ENCODE results near the gene SLC7A5. TPM values are rescaled to one million over a fixed set of nuclear protein-coding genes. Genes with fewer than 3 reads are reported as not detected.
"Not testable (repeated sequence)": the region's sequence is repeated elsewhere in the genome, so short reads cannot be mapped to it uniquely, and the experiment has no call there.

The SLC7A5 gene
- polyA plus RNA-seq, 3 donors from 2014 or later, result 2.6 to 7.3 (median 4.2) TPM

- Mint-ChIP-seq H3K4me1 (no peaks in the 10 kb centered on the region), H3K4me3 (no peak overlapping the region), H3K9me3 (no peaks in the 10 kb centered on the region), H3K36me3 (peaks cover 0 to 5% (median 0%) of the 10 kb centered on the region in 3 donors), H3K27ac (peak overlapping the region in 1 of 6 donors; percentile 26), H3K27me3 (ENCODE audit: low read depth in 3 of 3) (peaks cover 6 to 36% (median 13%) of the 10 kb centered on the region in 3 donors)
- no peak for DNase-seq
Measured at GRCh38 chr16:87826798-87827587, 42.3 kb downstream of the SLC7A5 start.

DNA sequence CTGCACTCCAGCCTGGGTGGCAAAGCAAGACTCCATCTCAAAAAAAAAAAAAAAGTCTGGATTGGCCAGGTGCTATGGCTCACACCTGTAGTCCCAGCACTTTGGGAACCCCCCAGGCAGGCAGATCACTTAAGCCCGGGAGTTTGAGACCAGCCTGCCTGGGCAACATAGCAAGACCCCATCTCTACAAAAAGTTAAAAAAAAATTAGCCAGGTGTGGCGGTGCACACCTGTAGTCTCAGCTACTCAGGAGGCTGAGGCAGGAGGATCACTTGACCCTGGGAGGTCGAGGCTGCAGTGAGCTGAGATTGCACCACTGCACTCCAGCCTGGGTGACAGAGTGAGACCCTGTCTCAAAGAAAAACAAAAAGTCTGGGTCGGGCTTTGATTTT, 42.9 kb downstream of the SLC7A5 start:
- H3K27ac Mint-ChIP-seq, H3K9me3 Mint-ChIP-seq, H3K4me1 Mint-ChIP-seq, H3K4me3 Mint-ChIP-seq, H3K36me3 Mint-ChIP-seq, DNase-seq: not testable (repeated sequence)
- H3K27me3 Mint-ChIP-seq (ENCODE audit: low read depth in 3 of 3), result peaks cover 6 to 32% (median 12%) of the 10 kb centered on the region in 3 donors

DNA sequence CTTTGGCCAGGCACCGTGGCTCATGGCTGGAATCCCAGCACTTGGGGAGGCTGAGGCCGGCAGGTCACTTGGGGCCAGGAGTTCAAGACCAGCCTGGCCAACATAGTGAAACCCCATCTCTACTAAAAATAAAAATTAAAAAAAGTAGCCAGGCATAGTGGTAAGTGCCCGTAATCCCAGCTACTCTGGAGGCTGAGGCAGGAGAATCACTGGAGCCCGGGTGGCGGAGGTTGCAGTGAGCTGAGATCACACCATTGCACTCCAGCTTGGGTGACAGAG, 43.5 kb downstream of the SLC7A5 start:
- not testable (repeated sequence) for H3K9me3 Mint-ChIP-seq, H3K4me1 Mint-ChIP-seq, DNase-seq, H3K27ac Mint-ChIP-seq, H3K4me3 Mint-ChIP-seq, H3K36me3 Mint-ChIP-seq
- peaks cover 6 to 29% (median 10%) of the 10 kb centered on the region in 3 donors for H3K27me3 Mint-ChIP-seq (ENCODE audit: low read depth in 3 of 3)

- peaks cover 6 to 24% (median 9%) of the 10 kb centered on the region in 3 donors for H3K27me3 Mint-ChIP-seq (ENCODE audit: low read depth in 3 of 3)
- H3K4me3 Mint-ChIP-seq, result no peak overlapping the region
- DNase-seq, result no peak
Measured at GRCh38 chr16:87824991-87825841, 44.1 kb downstream of the SLC7A5 start.

DNA sequence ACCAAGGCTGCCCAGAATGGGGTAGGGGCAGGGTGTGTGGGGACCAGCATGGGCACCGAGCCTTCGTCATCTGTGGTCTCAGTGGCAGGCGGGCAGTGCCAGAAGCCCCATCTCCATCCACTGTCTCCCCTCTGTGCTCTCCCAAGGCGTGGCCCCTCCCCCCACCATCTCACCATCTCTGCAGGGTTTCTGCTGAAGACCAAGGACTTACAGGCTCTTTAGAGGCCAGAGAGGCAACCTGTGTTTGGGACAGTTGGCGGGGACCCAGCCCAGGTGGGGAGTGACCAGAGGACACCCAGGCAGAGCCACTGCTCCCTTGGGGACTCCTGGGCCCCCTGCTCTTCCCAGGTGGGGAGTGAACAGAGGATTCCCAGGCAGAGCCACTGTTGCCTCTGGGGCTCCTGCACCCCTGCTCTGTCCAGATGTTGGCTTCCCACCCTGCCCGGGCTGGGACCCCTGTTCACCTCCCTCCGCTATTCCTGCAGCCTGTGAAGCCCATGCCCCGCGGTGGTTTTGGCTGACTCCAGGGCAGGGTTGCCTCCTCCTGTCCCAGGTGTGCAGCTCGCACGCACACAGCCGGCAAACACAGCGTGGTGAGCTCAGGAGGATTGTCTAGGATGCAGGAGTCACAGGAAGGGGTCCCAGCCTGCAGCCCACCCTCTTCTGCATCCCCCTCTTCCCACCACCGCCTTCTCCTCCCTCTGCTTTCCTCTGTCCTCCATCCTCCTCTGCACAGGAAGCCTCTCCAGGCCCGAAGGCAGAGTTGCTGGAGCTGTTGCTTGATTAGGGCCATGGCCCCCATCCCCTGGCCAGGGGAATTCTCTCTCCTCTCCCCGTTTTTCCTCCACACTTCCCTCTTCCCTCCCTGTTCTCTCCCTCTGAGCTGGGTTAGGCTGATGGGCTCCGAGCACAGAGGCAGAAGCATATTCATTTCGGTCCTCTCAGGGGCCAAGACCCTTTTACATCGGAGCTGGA, 45.0 kb downstream of the SLC7A5 start:
- H3K4me3 Mint-ChIP-seq, result no peak overlapping the region
- H3K27ac Mint-ChIP-seq, result no peak overlapping the region
- no peaks in the 10 kb centered on the region for H3K9me3 Mint-ChIP-seq
- H3K36me3 Mint-ChIP-seq, result no peaks in the 10 kb centered on the region
- H3K4me1 Mint-ChIP-seq, result no peaks in the 10 kb centered on the region
- no peak for DNase-seq
- peaks cover 3 to 21% (median 7%) of the 10 kb centered on the region in 3 donors for H3K27me3 Mint-ChIP-seq (ENCODE audit: low read depth in 3 of 3)

More at GRCh38 chr16:87824991-87825841, 44.1 kb downstream of the SLC7A5 start:
- Mint-ChIP-seq H3K4me1 (no peaks in the 10 kb centered on the region), H3K9me3 (no peaks in the 10 kb centered on the region), H3K27ac (no peak overlapping the region), H3K36me3 (peaks cover 0 to 4% (median 0%) of the 10 kb centered on the region in 3 donors)

GRCh38 chr16:87823181-87823929, 46.0 kb downstream of the SLC7A5 start:
- Mint-ChIP-seq H3K36me3 (no peaks in the 10 kb centered on the region), H3K4me1 (no peaks in the 10 kb centered on the region), H3K27me3 (ENCODE audit: low read depth in 3 of 3) (peaks cover 3 to 21% (median 7%) of the 10 kb centered on the region in 3 donors), H3K9me3 (no peaks in the 10 kb centered on the region), H3K4me3 (no peak overlapping the region), H3K27ac (no peak overlapping the region)
- DNase-seq, result no peak

- H3K27me3 Mint-ChIP-seq (ENCODE audit: low read depth in 3 of 3), result peaks cover 2 to 18% (median 6%) of the 10 kb centered on the region in 3 donors
- H3K4me1 Mint-ChIP-seq, result no peaks in the 10 kb centered on the region
- H3K36me3 Mint-ChIP-seq, result no peaks in the 10 kb centered on the region
- H3K27ac Mint-ChIP-seq, result no peak overlapping the region
- no peak overlapping the region for H3K4me3 Mint-ChIP-seq
- H3K9me3 Mint-ChIP-seq, result peaks cover 0 to 8% (median 3%) of the 10 kb centered on the region in 6 donors
- no peak for DNase-seq
Measured at GRCh38 chr16:87822108-87822970, 47.0 kb downstream of the SLC7A5 start.

DNA sequence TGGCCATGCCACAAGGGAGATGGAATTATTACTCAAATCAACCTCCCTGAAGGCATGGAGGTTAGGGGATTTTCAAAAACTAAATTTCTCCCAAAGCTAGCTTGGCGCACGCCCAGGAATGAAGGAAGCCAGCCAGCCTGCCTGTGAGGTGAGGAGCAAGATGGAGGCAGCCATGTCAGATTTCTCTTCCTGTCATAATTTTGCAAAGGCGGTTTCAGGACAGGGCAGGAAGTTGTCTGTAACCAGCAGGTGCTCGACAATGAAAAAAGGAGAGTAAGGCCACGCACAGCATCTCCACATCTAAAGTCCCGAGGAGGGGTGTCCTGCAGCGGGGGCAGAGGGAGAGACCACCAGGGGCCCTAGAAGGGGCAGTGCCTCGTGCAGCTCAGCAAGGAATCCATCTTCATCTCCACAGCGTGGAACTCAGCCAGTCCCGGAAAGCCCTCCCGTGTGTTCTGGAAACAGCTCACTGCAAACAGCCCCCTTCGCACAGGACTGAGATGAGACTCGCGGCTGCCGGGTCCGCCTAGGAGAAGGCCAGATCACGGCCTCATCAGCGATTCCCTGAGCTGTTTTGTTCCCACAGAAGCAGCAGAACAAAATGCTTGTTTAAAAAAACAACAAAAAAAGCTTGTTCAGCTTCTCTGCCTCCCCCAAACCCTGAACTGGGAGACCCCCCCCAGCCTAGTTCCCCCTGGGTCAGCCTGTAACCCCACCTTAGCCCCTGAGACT, 47.8 kb downstream of the SLC7A5 start:
- Mint-ChIP-seq H3K27me3 (ENCODE audit: low read depth in 3 of 3) (peaks cover 0 to 17% (median 7%) of the 10 kb centered on the region in 3 donors), H3K9me3 (peaks cover 2 to 9% (median 5%) of the 10 kb centered on the region in 6 donors), H3K4me1 (no peaks in the 10 kb centered on the region), H3K4me3 (no peak overlapping the region), H3K27ac (no peak overlapping the region), H3K36me3 (no peaks in the 10 kb centered on the region)
- DNase-seq, result no peak

GRCh38 chr16:87819983-87820382, 49.3 kb downstream of the SLC7A5 start:
- Mint-ChIP-seq H3K4me1 (no peaks in the 10 kb centered on the region), H3K36me3 (no peaks in the 10 kb centered on the region), H3K27me3 (ENCODE audit: low read depth in 3 of 3) (peaks cover 0 to 13% (median 7%) of the 10 kb centered on the region in 3 donors), H3K9me3 (peaks cover 2 to 11% (median 5%) of the 10 kb centered on the region in 6 donors), H3K27ac (no peak overlapping the region), H3K4me3 (no peak overlapping the region)
- no peak for DNase-seq

GRCh38 chr16:87819282-87819681, 50.0 kb downstream of the SLC7A5 start:
- peaks cover 2 to 11% (median 5%) of the 10 kb centered on the region in 6 donors for H3K9me3 Mint-ChIP-seq
- no peak overlapping the region for H3K27ac Mint-ChIP-seq
- H3K27me3 Mint-ChIP-seq (ENCODE audit: low read depth in 3 of 3), result peaks cover 0 to 9% (median 7%) of the 10 kb centered on the region in 3 donors
- H3K4me1 Mint-ChIP-seq, result no peaks in the 10 kb centered on the region
- no peak for DNase-seq
- no peaks in the 10 kb centered on the region for H3K36me3 Mint-ChIP-seq
- no peak overlapping the region for H3K4me3 Mint-ChIP-seq

DNA sequence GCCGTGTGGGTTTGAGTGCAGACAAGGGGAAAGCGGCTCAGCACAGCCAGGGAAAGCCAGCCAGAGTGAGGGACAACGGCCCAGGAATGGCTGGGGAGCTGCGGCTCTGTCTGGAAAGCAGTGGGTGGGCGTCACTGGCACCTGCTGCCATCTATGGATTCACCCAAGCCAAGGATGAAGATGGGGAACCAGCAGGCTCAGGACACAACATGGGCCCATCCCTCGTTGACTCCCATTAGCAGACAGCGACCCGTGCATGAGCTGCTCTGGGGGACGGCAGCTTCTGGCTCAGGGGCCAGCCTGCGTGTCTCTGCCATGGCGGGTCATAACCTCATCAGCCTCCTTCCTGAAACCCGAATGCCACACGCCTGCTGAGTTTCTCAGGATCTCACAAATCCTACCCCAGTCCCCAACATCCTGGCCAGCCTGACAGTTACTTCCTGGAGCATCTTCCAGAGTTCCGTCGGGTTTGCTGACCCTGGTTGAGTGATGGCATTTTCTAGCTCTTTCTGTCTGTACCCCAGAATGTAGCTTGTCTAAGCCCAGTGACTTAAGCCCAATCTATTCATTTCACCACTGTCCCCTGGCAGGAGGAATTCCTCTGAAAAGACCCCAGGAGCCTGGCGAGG, 50.7 kb downstream of the SLC7A5 start:
- no peak for DNase-seq
- H3K36me3 Mint-ChIP-seq, result no peaks in the 10 kb centered on the region
- peak overlapping the region in 1 of 6 donors; percentile 28 for H3K27ac Mint-ChIP-seq
- H3K4me1 Mint-ChIP-seq, result no peaks in the 10 kb centered on the region
- peaks cover 2 to 11% (median 5%) of the 10 kb centered on the region in 6 donors for H3K9me3 Mint-ChIP-seq
- H3K4me3 Mint-ChIP-seq, result no peak overlapping the region
- H3K27me3 Mint-ChIP-seq (ENCODE audit: low read depth in 3 of 3), result peaks cover 0 to 7% (median 6%) of the 10 kb centered on the region in 3 donors
